GM19452 (cell line): ENCODE results near the gene SLC10A7.

Experiments
- ATAC-seq: cut with Tn5 transposase; IDR thresholded peaks from one replicate; pipeline ENCODE4 v1.9.1; 2021; ENCODE audit not compliant: unreplicated experiment

The SLC10A7 gene

GRCh38 chr4:146442801-146443200 is 78.9 kb downstream of the SLC10A7 start:
- no peak for ATAC-seq

- no peak for ATAC-seq
Observed at GRCh38 chr4:146439999-146440398, 81.7 kb downstream of the SLC10A7 start.

- no peak for ATAC-seq
Observed at GRCh38 chr4:146439437-146439836, 82.3 kb downstream of the SLC10A7 start.

- ATAC-seq: no peak
Observed at GRCh38 chr4:146437778-146438177, 84.0 kb downstream of the SLC10A7 start.

- ATAC-seq: no peak
Observed at GRCh38 chr4:146436423-146437162, 85.1 kb downstream of the SLC10A7 start.

GRCh38 chr4:146435962-146436361 is 85.8 kb downstream of the SLC10A7 start:
- ATAC-seq: no peak

GRCh38 chr4:146432065-146432464 is 89.7 kb downstream of the SLC10A7 start:
- ATAC-seq: no peak

GRCh38 chr4:146428298-146428697 is 93.4 kb downstream of the SLC10A7 start:
- ATAC-seq: no peak

- ATAC-seq: no peak
Observed at GRCh38 chr4:146417822-146418221, 103.9 kb downstream of the SLC10A7 start.

GRCh38 chr4:146415829-146416228 is 105.9 kb downstream of the SLC10A7 start:
- no peak for ATAC-seq

GRCh38 chr4:146407669-146408084 is 114.1 kb downstream of the SLC10A7 start:
- no peak for ATAC-seq

- ATAC-seq: no peak
Observed at GRCh38 chr4:146407257-146407656, 114.5 kb downstream of the SLC10A7 start.

GRCh38 chr4:146401274-146401673 is 120.5 kb downstream of the SLC10A7 start:
- ATAC-seq: no peak

GRCh38 chr4:146398896-146399445 is 122.8 kb downstream of the SLC10A7 start:
- no peak for ATAC-seq

- no peak for ATAC-seq
Observed at GRCh38 chr4:146398404-146398803, 123.3 kb downstream of the SLC10A7 start.

GRCh38 chr4:146389561-146389960 is 132.2 kb downstream of the SLC10A7 start:
- ATAC-seq: no peak

GRCh38 chr4:146382194-146382593 is 139.5 kb downstream of the SLC10A7 start:
- ATAC-seq: no peak

GRCh38 chr4:146381263-146381872 is 140.4 kb downstream of the SLC10A7 start:
- ATAC-seq: no peak

GRCh38 chr4:146379744-146380143 is 142.0 kb downstream of the SLC10A7 start:
- no peak for ATAC-seq

GRCh38 chr4:146371812-146372211 is 149.9 kb downstream of the SLC10A7 start:
- no peak for ATAC-seq

GRCh38 chr4:146370841-146371240 is 150.9 kb downstream of the SLC10A7 start:
- no peak for ATAC-seq

GRCh38 chr4:146369446-146369845 is 152.3 kb downstream of the SLC10A7 start:
- ATAC-seq: no peak
